Transverse colon (tissue), 3 donors: Measurements from ENCODE around the gene RECQL.

ENCODE experiments used
- CTCF ChIP-seq, 5 experiments: fragments of 200-600 bp in 3 of 5; fragments of 450-650 bp in 2 of 5; sonication (generic) in 3 of 5; IDR thresholded peaks; 1 replicate in 2 of 5; 2 replicates in 3 of 5; pipeline ENCODE4 v1.5.1; 2016 to 2017; ENCODE audit warnings: antibody characterized with exemption in 5 of 5, inconsistent platforms in 3 of 5, mild to moderate bottlenecking in 2 of 5, moderate library complexity in 1 of 5
- POLR2A ChIP-seq: fragments of 450-650 bp; IDR thresholded peaks from one replicate; pipeline ENCODE4 v1.6.1; 2016; ENCODE audit warnings: antibody characterized with exemption, mild to moderate bottlenecking, moderate library complexity

DNA sequence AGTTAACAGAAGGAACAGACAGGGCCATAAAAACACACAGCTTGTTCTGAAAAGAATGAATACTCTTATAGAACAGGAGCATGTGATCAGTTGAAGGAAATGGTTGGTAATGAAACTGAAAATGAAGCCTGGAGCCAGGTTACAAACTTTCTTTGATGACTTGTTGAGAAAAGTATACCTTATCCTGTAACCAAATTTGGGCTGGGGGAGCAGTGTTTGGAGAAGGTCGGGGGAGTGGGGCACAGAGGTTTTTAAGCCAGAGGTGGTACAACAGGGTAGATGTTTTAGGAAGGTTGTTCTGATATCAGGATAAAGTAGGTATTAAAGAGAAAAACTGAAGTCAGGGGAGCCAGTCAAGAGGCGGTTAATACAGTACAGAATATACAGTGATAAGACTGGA is 8.3 kb upstream of the RECQL start:
- TF ChIP-seq CTCF (IDR thresholded peaks at IDR 0.05) (no peak), POLR2A (no peak)
